Measurements from ENCODE around the gene FAM114A1. TPM values are rescaled to one million over a fixed set of nuclear protein-coding genes. Genes with fewer than 3 reads are reported as not detected.

FAM114A1 gene
- total and polyA plus RNA-seq, 7 experiments from 2014 or later = 0.56 to 0.83 (median 0.64) TPM; not detected in 4

- H3K36me3 Mint-ChIP-seq = peaks cover 6 to 39% (median 10%) of the 10 kb centered on the region in 5 donors
- peaks cover 7 to 40% (median 19%) of the 10 kb centered on the region in 11 donors for H3K9me3 Mint-ChIP-seq
- no peak overlapping the region for H3K4me3 ChIP-seq (ENCODE audit: low read length)
- peaks cover 17 to 25% (median 21%) of the 10 kb centered on the region in 7 donors for H3K4me1 Mint-ChIP-seq
- peaks cover 0 to 9% (median 0%) of the 10 kb centered on the region in 3 experiments for H3K9me3 ChIP-seq (ENCODE audit: control insufficient read depth in 2 of 3, low read length in 3 of 3)
- no peak for DNase-seq
- POLR2A ChIA-PET = no interaction called here
- H3K27me3 Mint-ChIP-seq = no peaks in the 10 kb centered on the region
- peak overlapping the region in 5 of 9 donors; percentile 1 to 28 (median 17) for H3K27ac Mint-ChIP-seq
- H3K27ac ChIP-seq (ENCODE audit: low read depth, low read length) = no peak overlapping the region
- intact Hi-C loops (cut with micrococcal nuclease) = loop anchor here in 1 of 2 donors (1.0 kb wide), 2 partner anchors 19 to 33 kb away; partner anchors contain the start of genes TLR1 and TLR6
- CTCF ChIA-PET = no interaction called here
- no peaks in the 10 kb centered on the region for H3K36me3 ChIP-seq (ENCODE audit: control insufficient read depth in 2 of 3, insufficient read depth in 3 of 3, low read length in 3 of 3)
- H3K4me1 ChIP-seq (ENCODE audit: control insufficient read depth in 2 of 2, insufficient read depth in 2 of 2, low read length in 2 of 2) = peaks cover 7 to 16% of the 10 kb centered on the region in 2 donors
- H3K27me3 ChIP-seq (ENCODE audit: control insufficient read depth in 2 of 2, insufficient read depth in 2 of 2, low read length in 2 of 2) = no peaks in the 10 kb centered on the region
- peak overlapping the region in 8 of 10 donors; percentile 0 to 64 (median 39) for H3K4me3 Mint-ChIP-seq
- no peak for ATAC-seq
These were observed 30.3 kb upstream of the FAM114A1 start for GRCh38 chr4:38837334-38837733.

- CTCF ChIA-PET = no interaction called here
- peak in 7 of 9 donors; percentile 23 to 56 (median 43) for DNase-seq
- H3K27ac ChIP-seq (ENCODE audit: low read depth, low read length) = no peak overlapping the region
These were observed 29.8 kb upstream of the FAM114A1 start for GRCh38 chr4:38837849-38838248.

GRCh38 chr4:38842994-38843393 lies 24.6 kb upstream of the FAM114A1 start:
- no peaks in the 10 kb centered on the region for H3K27me3 Mint-ChIP-seq
- ATAC-seq (no peak), DNase-seq (no peak)
- H3K4me3 Mint-ChIP-seq = no peak overlapping the region
- Histone ChIP-seq H3K27ac (ENCODE audit: low read depth, low read length) (no peak overlapping the region), H3K27me3 (ENCODE audit: control insufficient read depth in 2 of 2, insufficient read depth in 2 of 2, low read length in 2 of 2) (no peaks in the 10 kb centered on the region), H3K4me1 (ENCODE audit: control insufficient read depth in 2 of 2, insufficient read depth in 2 of 2, low read length in 2 of 2) (peaks cover 7 to 8% of the 10 kb centered on the region in 2 donors), H3K4me3 (ENCODE audit: low read length) (no peak overlapping the region), H3K9me3 (ENCODE audit: control insufficient read depth in 2 of 3, low read length in 3 of 3) (no peaks in the 10 kb centered on the region), H3K36me3 (ENCODE audit: control insufficient read depth in 2 of 3, insufficient read depth in 3 of 3, low read length in 3 of 3) (no peaks in the 10 kb centered on the region)
- H3K36me3 Mint-ChIP-seq = peaks cover 0 to 24% (median 5%) of the 10 kb centered on the region in 5 donors
- intact Hi-C loops (cut with micrococcal nuclease) = no loop called here
- peaks cover 7 to 14% (median 9%) of the 10 kb centered on the region in 7 donors for H3K4me1 Mint-ChIP-seq
- H3K27ac Mint-ChIP-seq = peak overlapping the region in 1 of 9 donors; percentile 22
- peaks cover 0 to 23% (median 2%) of the 10 kb centered on the region in 11 donors for H3K9me3 Mint-ChIP-seq
- CTCF ChIA-PET = no interaction called here
- POLR2A ChIA-PET = no interaction called here

More at GRCh38 chr4:38837849-38838248, 29.8 kb upstream of the FAM114A1 start:
- Histone ChIP-seq H3K27me3 (ENCODE audit: control insufficient read depth in 2 of 2, insufficient read depth in 2 of 2, low read length in 2 of 2) (no peaks in the 10 kb centered on the region), H3K9me3 (ENCODE audit: control insufficient read depth in 2 of 3, low read length in 3 of 3) (peaks cover 0 to 9% (median 0%) of the 10 kb centered on the region in 3 experiments), H3K4me3 (ENCODE audit: low read length) (no peak overlapping the region), H3K36me3 (ENCODE audit: control insufficient read depth in 2 of 3, insufficient read depth in 3 of 3, low read length in 3 of 3) (no peaks in the 10 kb centered on the region), H3K4me1 (ENCODE audit: control insufficient read depth in 2 of 2, insufficient read depth in 2 of 2, low read length in 2 of 2) (peaks cover 7 to 16% of the 10 kb centered on the region in 2 donors)
- intact Hi-C loops (cut with micrococcal nuclease) = loop anchor here in 1 of 2 donors (1.0 kb wide), 2 partner anchors 18 to 34 kb away; partner anchors contain the start of genes TLR1 and TLR6
- POLR2A ChIA-PET = no interaction called here
- peaks cover 7 to 40% (median 19%) of the 10 kb centered on the region in 11 donors for H3K9me3 Mint-ChIP-seq
- peaks cover 6 to 39% (median 10%) of the 10 kb centered on the region in 5 donors for H3K36me3 Mint-ChIP-seq
- peak overlapping the region in 8 of 9 donors; percentile 1 to 39 (median 18) for H3K27ac Mint-ChIP-seq
- peak; percentile 72 for ATAC-seq
- peak overlapping the region in 9 of 10 donors; percentile 0 to 64 (median 36) for H3K4me3 Mint-ChIP-seq
- peaks cover 16 to 25% (median 21%) of the 10 kb centered on the region in 7 donors for H3K4me1 Mint-ChIP-seq
- H3K27me3 Mint-ChIP-seq = no peaks in the 10 kb centered on the region

- Mint-ChIP-seq H3K27me3 (peaks cover 0 to 8% (median 0%) of the 10 kb centered on the region in 5 donors), H3K27ac (peak overlapping the region in 1 of 9 donors; percentile 25), H3K9me3 (peaks cover 6 to 51% (median 15%) of the 10 kb centered on the region in 11 donors), H3K36me3 (peaks cover 10 to 48% (median 10%) of the 10 kb centered on the region in 5 donors), H3K4me1 (peaks cover 0 to 2% (median 0%) of the 10 kb centered on the region in 7 donors), H3K4me3 (no peak overlapping the region)
- Histone ChIP-seq H3K36me3 (ENCODE audit: control insufficient read depth in 2 of 3, insufficient read depth in 3 of 3, low read length in 3 of 3) (no peaks in the 10 kb centered on the region), H3K4me1 (ENCODE audit: control insufficient read depth in 2 of 2, insufficient read depth in 2 of 2, low read length in 2 of 2) (no peaks in the 10 kb centered on the region), H3K27me3 (ENCODE audit: control insufficient read depth in 2 of 2, insufficient read depth in 2 of 2, low read length in 2 of 2) (no peaks in the 10 kb centered on the region), H3K9me3 (ENCODE audit: control insufficient read depth in 2 of 3, low read length in 3 of 3) (no peaks in the 10 kb centered on the region), H3K4me3 (ENCODE audit: low read length) (no peak overlapping the region), H3K27ac (ENCODE audit: low read depth, low read length) (no peak overlapping the region)
- ATAC-seq = no peak
- intact Hi-C loops (cut with micrococcal nuclease) = loop anchor here in 1 of 2 donors (5.0 kb wide), 1 partner anchor 544 kb away; no protein-coding TSS in a partner anchor
- POLR2A ChIA-PET = no interaction called here
- CTCF ChIA-PET = no interaction called here
- DNase-seq = no peak
These were observed 21.6 kb upstream of the FAM114A1 start for GRCh38 chr4:38846015-38846414.

GRCh38 chr4:38855466-38855865 lies 12.1 kb upstream of the FAM114A1 start:
- Histone ChIP-seq H3K9me3 (ENCODE audit: control insufficient read depth in 2 of 3, low read length in 3 of 3) (no peaks in the 10 kb centered on the region), H3K4me3 (ENCODE audit: low read length) (no peak overlapping the region), H3K27me3 (ENCODE audit: control insufficient read depth in 2 of 2, insufficient read depth in 2 of 2, low read length in 2 of 2) (no peaks in the 10 kb centered on the region), H3K4me1 (ENCODE audit: control insufficient read depth in 2 of 2, insufficient read depth in 2 of 2, low read length in 2 of 2) (peaks cover 0 to 26% of the 10 kb centered on the region in 2 donors), H3K27ac (ENCODE audit: low read depth, low read length) (no peak overlapping the region), H3K36me3 (ENCODE audit: control insufficient read depth in 2 of 3, insufficient read depth in 3 of 3, low read length in 3 of 3) (no peaks in the 10 kb centered on the region)
- POLR2A ChIA-PET = interaction anchor here (0.7 to 1.7 kb wide), 5 partner anchors 24 to 680 kb away, joined by 3 to 6 read pairs (median 4); partner anchors contain the start of gene TLR1
- Mint-ChIP-seq H3K27ac (peak overlapping the region; percentile 76 to 93 (median 88)), H3K27me3 (peaks cover 0 to under 1% (median 0%) of the 10 kb centered on the region in 5 donors), H3K4me1 (peaks cover 22 to 40% (median 37%) of the 10 kb centered on the region in 7 donors), H3K9me3 (peaks cover 0 to 11% (median 3%) of the 10 kb centered on the region in 11 donors), H3K36me3 (peaks cover 0 to 21% (median 0%) of the 10 kb centered on the region in 5 donors), H3K4me3 (peak overlapping the region in 6 of 10 donors; percentile 42 to 81 (median 72))
- no peak for DNase-seq
- CTCF ChIA-PET = interaction anchor here (0.6 to 2.8 kb wide), 5 partner anchors 51 to 280 kb away, joined by 3 to 22 read pairs (median 6); partner anchors contain the start of genes TLR1 and TLR10
- no peak for ATAC-seq
- intact Hi-C loops (cut with micrococcal nuclease) = loop anchor here (5.0 to 10.0 kb wide), 3 partner anchors 187 to 1171 kb away; partner anchors contain the start of gene RELL1 (in 1 of the 2)

GRCh38 chr4:38856046-38856445 lies 11.6 kb upstream of the FAM114A1 start:
- no peaks in the 10 kb centered on the region for H3K36me3 ChIP-seq (ENCODE audit: control insufficient read depth in 2 of 3, insufficient read depth in 3 of 3, low read length in 3 of 3)
- H3K27ac ChIP-seq (ENCODE audit: low read depth, low read length) = peak overlapping the region; percentile 49
- H3K9me3 ChIP-seq (ENCODE audit: control insufficient read depth in 2 of 3, low read length in 3 of 3) = no peaks in the 10 kb centered on the region
- peak overlapping the region in 9 of 10 donors; percentile 42 to 81 (median 66) for H3K4me3 Mint-ChIP-seq
- ATAC-seq (peak; percentile 27), DNase-seq (no peak)
- H3K27me3 Mint-ChIP-seq = peaks cover 0 to 2% (median 0%) of the 10 kb centered on the region in 5 donors
- ChIA-PET CTCF (interaction anchor here (0.6 to 2.8 kb wide), 5 partner anchors 52 to 781 kb away, joined by 3 to 22 read pairs (median 6); partner anchors contain the start of genes TLR1 and TLR10), POLR2A (interaction anchor here (0.9 to 1.7 kb wide), 4 partner anchors 25 to 52 kb away, joined by 3 to 6 read pairs (median 4); partner anchors contain the start of gene TLR1)
- H3K27ac Mint-ChIP-seq = peak overlapping the region; percentile 76 to 93 (median 88)
- H3K4me3 ChIP-seq (ENCODE audit: low read length) = peak overlapping the region; percentile 14
- no peaks in the 10 kb centered on the region for H3K27me3 ChIP-seq (ENCODE audit: control insufficient read depth in 2 of 2, insufficient read depth in 2 of 2, low read length in 2 of 2)
- intact Hi-C loops (cut with micrococcal nuclease) = loop anchor here (1.0 to 10.0 kb wide), 18 partner anchors 19 to 1199 kb away; partner anchors contain the start of genes TLR1 (in 2 of the 2), RELL1 (in 1 of the 2), TBC1D1 (in 1 of the 2) and TLR10 (in 1 of the 2)
- H3K4me1 Mint-ChIP-seq = peaks cover 26 to 45% (median 39%) of the 10 kb centered on the region in 7 donors
- H3K36me3 Mint-ChIP-seq = peaks cover 0 to 20% (median 0%) of the 10 kb centered on the region in 5 donors
- H3K4me1 ChIP-seq (ENCODE audit: control insufficient read depth in 2 of 2, insufficient read depth in 2 of 2, low read length in 2 of 2) = peaks cover 0 to 26% of the 10 kb centered on the region in 2 donors
- peaks cover 0 to 11% (median 3%) of the 10 kb centered on the region in 11 donors for H3K9me3 Mint-ChIP-seq

Measured in naive thymus-derived CD4-positive, alpha-beta T cell (primary cell).